HG03135 (cell line): ENCODE data around the gene MBTPS2.
"Not testable (repeated sequence)": the region's sequence is repeated elsewhere in the genome, so short reads cannot be mapped to it uniquely, and the experiment has no call there.

Experiments used
- ATAC-seq: cut with Tn5 transposase; IDR thresholded peaks from one replicate; pipeline ENCODE4 v1.9.1; 2021; ENCODE audit warnings: mild to moderate bottlenecking, moderate library complexity; ENCODE audit not compliant: unreplicated experiment

MBTPS2 gene

DNA sequence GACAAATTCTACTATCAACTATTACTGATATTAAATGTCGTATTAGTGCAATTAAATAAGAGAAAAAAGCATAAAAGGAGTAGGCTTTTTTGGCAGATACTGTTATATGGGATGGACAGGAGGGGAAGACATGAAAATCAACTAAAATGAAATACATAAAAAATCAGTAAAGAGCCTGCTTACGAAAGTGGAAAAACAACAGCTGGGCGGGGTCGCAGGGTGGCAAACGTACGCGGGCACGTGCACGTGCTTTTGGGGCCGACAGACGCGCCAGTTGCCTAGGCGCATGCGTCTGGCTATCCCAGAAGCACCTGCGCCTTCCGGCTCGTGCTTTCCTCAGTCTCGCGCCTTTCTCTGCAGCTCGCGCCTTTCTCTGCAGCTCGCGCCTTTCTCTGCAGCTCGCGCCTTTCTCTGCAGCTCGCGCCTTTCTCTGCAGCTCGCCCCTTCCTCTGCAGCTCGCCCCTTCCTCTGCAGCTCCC lies 16.6 kb downstream of the MBTPS2 start, which contains the start of gene YY2:
YY2 (plus strand) TSS at position 51 of the 479 bp plus-strand sequence. CDS start 498 bp downstream, outside the sequence.
- no peak for ATAC-seq

DNA sequence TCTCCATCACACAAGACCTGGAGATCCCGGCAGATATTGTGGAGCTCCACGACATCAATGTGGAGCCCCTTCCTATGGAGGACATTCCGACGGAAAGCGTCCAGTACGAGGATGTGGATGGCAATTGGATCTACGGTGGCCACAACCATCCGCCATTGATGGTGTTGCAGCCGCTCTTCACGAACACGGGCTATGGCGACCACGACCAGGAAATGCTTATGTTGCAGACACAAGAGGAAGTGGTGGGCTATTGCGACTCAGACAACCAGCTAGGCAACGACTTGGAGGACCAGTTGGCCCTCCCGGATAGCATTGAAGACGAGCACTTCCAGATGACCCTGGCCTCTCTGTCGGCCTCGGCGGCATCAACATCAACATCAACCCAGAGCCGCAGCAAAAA lies 17.1 kb downstream of the MBTPS2 start:
- no peak for ATAC-seq

DNA sequence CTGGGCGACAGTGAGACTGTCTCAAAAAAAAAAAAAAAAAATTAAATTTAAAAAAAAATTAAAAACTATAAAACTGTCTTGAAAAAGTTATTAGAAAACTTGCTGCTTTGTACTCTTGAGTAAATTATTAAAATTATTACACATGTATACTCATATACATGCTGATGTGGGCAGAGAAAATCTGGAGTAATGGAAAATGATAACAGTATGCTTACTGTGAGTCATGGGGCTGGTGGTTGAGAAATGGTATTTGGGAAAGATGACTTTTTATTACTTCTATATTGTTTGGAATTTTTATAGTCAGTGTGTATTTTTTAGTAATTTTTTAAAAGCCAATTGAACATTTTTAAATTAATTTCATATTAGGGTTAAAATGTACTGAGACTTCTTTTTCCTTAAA lies 23.8 kb downstream of the MBTPS2 start:
- no peak for ATAC-seq

DNA sequence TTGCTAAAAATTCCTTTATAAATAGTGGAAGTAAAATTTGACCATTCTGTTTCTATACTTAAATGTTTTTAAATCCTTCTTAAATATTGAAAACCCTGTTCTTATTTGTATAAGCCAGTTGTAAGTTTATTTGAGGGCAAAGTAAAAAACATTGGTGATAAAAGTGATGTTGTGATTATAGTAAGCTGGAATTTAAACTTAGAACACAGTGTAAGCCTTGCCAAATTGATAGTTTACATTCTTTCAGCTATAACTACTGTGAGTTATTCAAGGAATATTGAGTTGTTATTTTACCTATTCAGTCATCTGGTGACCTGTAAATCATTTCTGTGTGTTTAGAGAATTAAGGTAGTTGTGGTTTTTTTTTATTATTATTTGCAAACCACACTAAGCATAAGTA lies 26.0 kb downstream of the MBTPS2 start:
- no peak for ATAC-seq

DNA sequence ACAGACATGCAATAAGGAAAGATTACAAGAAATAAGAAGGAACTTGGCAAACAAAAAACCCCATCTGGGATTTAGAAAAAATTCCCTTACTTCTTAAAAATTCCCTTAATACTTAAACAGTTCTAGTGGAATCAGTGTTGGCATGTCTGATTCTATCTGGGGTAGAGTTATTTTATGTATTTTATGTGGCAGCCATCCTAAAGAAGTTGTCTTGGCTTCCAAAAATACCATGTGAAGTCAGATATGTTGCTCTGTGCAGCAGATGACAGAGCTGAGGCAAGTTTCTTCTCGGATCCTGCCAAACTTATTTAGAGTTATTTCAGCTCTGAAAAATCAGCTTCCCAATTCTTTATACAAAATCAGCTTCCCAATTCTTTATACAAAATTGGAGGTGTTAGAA lies 31.1 kb downstream of the MBTPS2 start:
- ATAC-seq, result no peak

DNA sequence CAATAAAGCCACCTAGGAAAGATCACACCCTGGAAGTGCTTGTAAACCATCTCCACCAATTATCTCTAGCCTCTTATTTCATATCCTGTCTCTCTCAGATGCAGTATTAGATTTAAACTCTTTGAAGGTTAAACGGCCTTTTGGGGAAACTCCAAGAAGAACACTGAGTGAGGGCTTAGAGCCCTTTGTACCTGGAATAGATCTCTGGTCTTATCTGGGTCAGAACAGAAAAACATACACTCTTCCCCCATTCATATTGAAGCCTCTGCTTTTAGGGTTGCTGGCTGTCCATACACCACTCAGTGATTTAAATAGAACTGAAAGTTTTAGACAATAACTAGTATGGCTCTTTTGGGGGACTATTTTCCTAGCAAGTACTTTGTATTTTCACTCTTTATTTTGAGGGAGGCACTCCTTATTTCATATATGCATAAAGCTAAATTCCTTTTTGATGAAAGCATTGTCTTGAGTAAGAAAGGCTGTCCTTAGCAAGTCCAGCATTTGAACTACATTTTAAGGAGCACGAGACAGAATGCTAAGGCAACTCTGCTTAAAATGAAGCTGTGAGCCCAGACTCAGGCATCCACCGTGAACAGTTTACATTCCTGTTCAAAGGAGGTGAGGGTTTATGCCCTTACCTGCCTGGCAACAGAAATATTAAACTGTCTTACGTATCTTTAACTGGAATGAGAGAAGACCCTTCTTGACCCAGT lies 33.8 kb downstream of the MBTPS2 start:
- no peak for ATAC-seq

DNA sequence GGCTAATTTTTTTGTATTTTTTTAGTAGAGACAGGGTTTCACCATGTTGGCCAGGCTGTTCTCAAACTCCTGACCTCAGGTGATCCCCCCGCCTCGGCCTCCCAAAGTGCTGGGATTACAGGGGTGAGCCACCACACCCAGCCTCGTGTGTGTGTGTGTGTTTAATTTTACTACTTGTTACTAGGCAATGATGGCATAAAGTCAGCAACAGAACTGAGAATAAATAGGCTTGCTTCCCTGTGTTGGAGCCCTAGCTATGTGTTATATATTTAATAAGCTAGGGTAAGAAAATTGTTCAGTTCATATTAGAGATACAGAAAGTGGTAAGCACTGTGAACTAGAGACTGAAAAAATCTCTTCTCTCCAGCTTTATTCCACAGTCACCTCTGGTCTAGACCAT lies 34.8 kb downstream of the MBTPS2 start:
- ATAC-seq, result not testable (repeated sequence)

DNA sequence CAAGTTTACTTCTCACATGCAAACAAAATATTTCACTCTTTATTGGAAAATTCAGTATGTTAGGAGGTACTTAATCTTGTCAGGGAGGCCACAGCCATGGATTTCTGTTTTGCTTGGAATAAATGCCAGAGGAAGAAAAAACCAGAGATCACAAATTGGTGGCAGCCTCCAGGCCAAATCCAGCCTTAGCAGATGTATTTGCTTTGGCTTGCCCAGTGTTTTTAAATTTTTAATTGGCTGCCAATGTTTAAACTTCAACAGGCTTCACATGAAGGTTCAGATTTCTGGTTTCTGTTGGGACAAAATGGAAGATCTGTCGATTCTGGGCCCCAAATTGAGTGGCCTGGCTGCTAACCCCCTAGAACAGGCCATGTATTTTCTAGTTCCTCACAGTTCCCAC lies 35.6 kb downstream of the MBTPS2 start:
- no peak for ATAC-seq

DNA sequence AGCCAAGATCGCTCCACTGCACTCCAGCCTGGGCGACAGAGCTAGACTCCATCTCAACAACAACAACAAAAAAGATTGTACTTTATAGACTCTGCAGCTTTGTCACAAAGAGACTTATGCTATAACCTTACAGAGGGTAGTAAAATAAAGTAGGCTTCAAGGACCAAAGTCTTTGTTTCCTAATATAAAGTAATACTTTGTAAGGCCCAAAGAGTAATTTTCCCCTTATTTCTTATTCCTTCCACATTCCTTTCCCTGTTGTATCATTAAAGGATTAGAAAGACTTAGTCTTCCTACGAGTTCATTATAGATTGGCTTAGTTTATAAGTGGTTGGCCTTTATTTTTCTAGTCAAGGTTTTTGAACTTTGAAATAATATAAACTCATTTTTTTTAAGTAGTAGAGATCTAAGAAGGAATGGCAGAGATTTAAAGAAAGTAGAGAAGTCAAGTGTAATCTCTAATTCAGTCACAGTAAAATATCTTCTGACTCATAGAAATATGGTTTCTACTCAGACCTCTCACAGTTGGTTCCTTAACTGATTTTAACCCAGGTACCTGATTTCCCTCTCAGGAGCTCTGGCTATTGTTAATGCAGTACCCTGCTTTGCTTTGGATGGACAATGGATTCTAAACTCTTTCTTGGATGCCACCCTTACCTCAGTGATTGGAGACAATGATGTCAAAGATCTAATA lies 42.6 kb downstream of the MBTPS2 start:
- ATAC-seq, result no peak

DNA sequence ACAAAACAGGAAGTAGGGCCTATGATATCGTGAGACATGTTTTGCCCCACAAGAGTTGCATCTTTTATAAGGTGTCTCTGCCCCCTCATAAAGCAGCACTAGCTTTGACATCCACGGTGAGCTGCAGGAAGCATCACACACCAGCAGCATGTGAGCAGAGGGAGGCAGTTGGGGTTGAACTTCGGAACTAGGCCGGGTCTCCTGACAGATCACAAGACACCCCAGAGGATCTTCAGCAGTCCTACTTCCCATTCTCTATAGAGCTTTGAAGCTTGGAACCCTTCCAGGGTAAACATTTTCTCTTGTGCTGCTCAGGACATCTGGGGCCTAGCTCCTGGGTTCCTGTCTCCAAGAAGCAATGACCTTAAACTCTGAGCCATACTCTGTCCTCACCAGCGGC lies 43.8 kb downstream of the MBTPS2 start:
- no peak for ATAC-seq

DNA sequence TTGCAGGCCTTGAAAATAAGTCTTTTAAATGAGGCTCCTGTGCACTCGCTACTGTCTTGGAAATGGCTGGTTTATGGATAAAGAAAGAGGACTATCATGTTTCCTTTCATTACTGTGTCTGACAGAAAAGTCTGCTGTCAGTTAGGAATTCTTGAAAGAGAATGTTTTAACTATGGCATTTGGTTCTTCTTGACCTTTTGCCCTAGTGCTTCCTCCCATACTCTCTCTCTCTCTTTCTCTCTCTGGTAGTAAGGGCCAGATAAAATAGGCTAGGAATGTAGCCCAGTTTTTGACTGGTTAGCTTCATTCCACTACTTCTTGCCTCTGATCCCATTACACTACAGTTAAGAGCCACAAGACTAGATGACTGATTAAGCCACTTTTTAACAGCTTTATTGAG lies 46.2 kb downstream of the MBTPS2 start:
- no peak for ATAC-seq

DNA sequence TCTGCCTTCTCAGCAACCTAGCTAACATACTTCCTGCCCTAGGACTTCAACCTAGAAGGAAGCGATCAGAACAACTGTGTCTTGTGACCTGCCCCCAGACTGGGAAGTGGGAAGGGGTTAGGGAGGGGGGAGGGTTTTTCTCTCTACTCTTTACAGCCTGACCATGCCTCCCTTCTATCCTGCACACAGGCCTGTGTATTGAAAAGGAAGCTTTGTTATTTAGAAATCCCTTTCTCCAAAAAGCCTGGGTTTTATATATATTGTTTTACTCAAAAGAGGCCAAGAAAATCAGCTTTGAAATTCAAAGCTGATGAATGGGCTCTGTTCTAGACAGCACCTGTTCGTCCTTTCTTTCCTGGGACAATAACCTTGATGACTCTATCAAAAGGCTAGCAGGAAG lies 65.9 kb downstream of the MBTPS2 start:
- ATAC-seq, result no peak

DNA sequence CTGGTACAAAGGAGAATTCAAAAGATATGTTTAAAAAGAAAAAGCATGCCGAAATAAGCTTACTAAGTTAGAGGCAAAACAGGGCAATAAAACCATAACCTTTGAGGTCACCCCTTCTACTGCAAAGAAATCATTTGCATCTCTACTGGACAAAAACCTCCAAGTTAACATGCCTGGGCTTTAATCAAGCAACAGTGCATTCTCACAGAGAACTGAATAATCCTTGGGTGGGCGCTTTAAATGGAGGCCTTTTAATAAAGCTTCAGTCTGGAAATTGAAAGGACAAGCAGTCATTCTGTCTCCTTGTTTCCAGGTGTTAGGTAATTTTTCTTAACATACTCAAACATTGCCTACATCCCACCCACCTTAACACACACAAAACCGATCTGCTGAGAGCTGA lies 66.5 kb downstream of the MBTPS2 start:
- no peak for ATAC-seq

DNA sequence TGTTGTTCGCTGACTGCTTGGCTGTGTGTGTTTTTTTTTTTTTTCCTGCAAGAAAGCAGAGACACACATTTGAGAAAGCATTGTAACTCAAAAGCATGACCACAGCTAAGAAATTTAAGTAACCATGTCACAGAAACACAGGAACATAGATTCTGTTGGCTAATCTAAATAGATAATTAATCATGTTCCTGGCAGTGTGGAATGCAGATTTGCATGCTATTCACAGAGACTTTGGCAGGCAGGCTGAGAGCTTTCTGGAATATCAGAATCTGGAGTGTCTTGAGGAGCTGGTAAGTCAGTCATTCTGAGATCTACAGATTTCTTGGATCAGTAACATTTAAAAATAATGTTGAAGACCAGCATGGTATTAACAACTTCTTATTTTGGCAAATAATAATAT lies 67.8 kb downstream of the MBTPS2 start:
- no peak for ATAC-seq

DNA sequence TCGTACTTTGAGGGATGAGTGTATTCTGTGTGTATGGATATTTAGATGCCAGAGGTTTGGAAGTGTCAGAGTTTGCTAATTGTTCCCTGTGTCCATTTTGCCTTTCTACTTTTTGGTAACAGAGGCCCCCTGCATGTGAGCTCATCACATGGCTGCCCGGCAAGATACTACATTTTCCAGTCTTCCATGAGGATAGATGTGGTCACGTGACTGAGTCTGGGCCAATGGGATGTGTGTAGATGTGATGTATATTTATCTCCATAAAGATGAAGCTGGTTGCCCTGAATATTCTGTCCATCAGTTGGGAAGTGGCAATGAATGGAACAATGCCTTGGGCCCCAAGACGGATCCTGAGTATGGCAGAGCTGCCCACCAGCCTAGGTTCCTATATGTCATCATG lies 72.1 kb downstream of the MBTPS2 start:
- ATAC-seq, result no peak

DNA sequence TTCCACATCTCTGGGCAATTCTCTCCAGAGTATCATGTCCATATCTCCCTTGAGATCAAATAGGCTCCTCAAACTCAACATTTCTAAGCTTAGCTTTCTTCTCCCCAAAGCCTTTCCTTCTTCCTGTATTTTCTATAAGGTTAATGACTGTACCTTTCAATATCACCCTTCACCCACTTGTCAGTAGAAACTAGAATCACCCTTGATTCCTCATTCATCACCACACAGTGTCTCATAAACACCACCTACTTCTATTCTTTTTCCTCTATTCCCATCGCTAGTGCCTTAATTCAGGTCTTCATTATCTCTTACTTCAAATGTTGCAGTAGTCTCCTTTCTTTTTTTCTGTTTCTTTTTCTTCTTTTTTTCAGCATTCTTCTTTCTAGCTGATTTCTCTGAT lies 72.8 kb downstream of the MBTPS2 start:
- no peak for ATAC-seq

DNA sequence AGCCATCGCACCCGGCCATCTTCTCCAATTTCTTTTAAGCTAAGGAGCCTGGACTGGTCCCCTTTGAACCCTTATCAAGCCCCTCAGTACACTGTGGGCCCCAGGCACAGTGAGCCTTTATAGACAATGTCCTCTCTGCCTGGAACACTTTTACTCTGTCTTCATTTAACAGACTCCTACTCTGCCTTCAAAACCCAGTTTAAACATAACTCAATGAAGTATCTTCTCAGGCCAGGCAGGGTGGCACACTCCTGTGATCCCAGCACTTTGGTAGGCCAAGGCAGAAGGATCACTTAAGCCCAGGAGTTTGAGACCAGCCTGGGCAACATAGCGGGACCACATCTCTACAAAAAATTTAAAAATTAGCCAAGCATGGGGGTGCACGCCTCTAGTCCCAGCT lies 73.6 kb downstream of the MBTPS2 start:
- ATAC-seq, result no peak

DNA sequence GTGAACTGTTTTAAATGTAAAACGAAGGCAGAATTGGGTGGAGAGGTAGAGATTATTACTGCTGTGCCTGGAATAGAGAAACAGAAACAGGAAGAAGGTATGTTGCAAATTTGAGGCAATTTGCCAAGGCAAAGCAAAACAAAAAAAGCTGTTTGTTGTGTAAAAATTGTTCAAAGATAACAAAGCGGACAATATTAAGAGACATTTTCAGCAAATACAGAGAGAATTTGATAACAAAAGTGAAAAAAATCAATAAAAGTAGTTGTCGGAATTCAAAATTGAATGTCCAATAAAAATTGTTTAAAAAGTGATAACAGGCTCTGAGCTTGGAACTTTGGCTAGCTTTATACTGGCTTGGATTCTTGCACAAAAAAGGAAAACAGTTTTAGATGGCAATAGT lies 86.7 kb downstream of the MBTPS2 start:
- no peak for ATAC-seq

DNA sequence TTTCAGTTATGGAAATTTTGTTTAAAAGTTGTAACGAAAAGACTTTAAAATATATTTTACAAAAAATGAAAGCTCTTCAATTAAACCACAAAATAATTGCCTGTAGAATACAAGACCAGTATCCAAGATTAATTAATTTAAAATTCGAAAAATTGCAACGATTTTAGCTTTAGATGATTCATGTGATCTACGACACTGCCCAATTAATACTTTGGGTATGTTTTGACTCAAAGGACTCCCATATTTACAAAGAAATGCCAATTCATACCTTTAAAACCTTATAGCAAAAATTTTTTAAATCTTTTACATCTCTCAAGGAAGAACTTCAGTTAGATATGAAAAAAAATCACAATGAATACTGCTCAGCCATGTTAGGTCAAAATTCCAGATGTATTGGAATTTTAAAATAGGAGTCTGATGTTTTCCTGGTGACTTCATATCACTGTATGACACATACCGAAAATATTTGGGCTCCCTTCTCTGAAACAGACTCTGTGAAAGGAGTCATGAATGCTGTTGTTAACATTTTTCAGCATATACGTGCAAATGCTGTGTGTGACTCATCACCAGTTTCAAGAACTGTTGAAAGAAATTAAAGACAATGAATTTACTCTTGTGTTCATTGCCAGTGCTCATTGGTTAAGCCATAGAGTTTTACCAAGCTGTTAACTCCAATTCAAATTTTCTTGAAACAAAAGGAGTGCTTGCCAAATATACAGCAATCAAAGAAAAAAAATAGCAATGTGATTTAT lies 87.3 kb downstream of the MBTPS2 start:
- no peak for ATAC-seq

DNA sequence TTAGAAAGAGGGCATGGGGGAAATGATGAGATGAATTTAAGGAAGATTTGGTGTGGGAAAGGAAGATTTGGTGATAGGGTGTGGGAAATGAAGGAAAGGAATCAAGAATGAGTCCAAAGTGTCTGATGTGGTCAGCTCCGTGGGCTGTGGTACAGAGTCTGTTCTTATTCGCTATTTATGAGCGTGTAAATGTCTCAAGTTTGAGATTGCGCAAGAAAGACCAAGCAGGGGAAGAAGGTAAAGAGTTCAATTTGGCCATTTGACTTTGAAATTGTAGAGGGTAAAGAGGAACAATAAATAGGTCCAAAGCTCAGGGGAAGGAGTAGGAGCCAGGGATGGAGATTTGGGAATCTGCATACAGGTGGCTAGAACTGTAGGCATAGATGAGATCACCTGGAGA lies 89.8 kb downstream of the MBTPS2 start:
- ATAC-seq, result no peak

DNA sequence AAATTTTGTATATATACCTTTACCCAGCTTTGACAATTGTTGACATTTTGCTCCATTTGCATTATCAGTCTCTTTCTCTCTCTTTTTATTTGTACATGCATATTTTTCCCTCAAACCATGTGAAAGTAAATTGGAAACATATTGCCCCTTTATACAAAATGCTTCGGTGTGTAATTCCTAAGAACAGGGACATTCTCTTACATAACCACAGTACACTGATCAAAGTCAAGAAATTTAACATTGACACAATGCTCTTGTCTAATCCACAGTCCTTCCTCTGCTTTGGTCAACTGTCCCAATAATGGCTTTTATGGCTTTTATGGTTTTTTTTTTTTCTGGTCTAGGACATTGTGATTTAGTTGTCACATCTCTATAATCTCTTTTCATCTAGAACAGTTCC lies 91.6 kb downstream of the MBTPS2 start:
- no peak for ATAC-seq
